PC-9 (cell line): ENCODE measurements around the gene PFDN6. TPM values are rescaled to one million over a fixed set of nuclear protein-coding genes. Genes with fewer than 3 reads are reported as not detected.

Experiments
- BruUV-seq: library from RNA; stranded (reverse); fragments of 400-500 nt; replicated peaks from 2 replicates; lab custom pipeline; 2021; lab: Mats Ljungman, UMichigan
- CTCF ChIA-PET: fragments of 300-600 bp; sonication (Branson Sonifier 250); formaldehyde crosslinking; loops from one replicate; lab custom pipeline; 2022; ENCODE audit warnings: antibody characterized with exemption; lab: Charles Lee
- POLR2A ChIA-PET: fragments of 300-600 bp; sonication (Branson Sonifier 250); formaldehyde crosslinking; loops from one replicate; lab custom pipeline; 2022; ENCODE audit warnings: antibody characterized with exemption; ENCODE audit not compliant: unreplicated experiment; lab: Charles Lee
- DNase-seq, 2 experiments: peaks; one replicate each; pipeline versions ENCODE4 v3.0.0 to v3.0.0-alpha.2; 2015 to 2022; ENCODE audit warnings: mixed read lengths in 1 of 2
- H2AFZ ChIP-seq: fragments of 200-600 bp; sonication (generic); 2 replicates; pipeline ENCODE4 v1.8.1; 2017; ENCODE audit warnings: antibody characterized with exemption
- H3F3A ChIP-seq: fragments of 200-600 bp; sonication (generic); 2 replicates; pipeline ENCODE4 v1.8.1; 2017; ENCODE audit warnings: antibody characterized with exemption, mild to moderate bottlenecking, low read depth; ENCODE audit not compliant: insufficient read depth
- H3K27ac ChIP-seq: fragments of 200-600 bp; sonication (generic); 2 replicates; pipeline ENCODE4 v1.6.1; 2016; ENCODE audit warnings: mixed run types
- H3K27me3 ChIP-seq: fragments of 200-600 bp; sonication (generic); 2 replicates; pipeline ENCODE4 v1.6.1; 2016; ENCODE audit warnings: low read depth, mixed run types; ENCODE audit not compliant: insufficient read depth
- H3K36me3 ChIP-seq: fragments of 200-600 bp; sonication (generic); 2 replicates; pipeline ENCODE4 v1.6.1; 2016; ENCODE audit warnings: low read depth, mixed run types
- H3K4me1 ChIP-seq: fragments of 200-600 bp; sonication (generic); replicated peaks from 2 replicates; pipeline ENCODE4 v1.6.1; 2016; ENCODE audit warnings: mixed run types; ENCODE audit not compliant: insufficient read depth
- H3K4me2 ChIP-seq: fragments of 200-600 bp; sonication (generic); 2 replicates; pipeline ENCODE4 v1.6.1; 2017; ENCODE audit warnings: mixed run types
- H3K4me3 ChIP-seq: fragments of 200-600 bp; sonication (generic); 2 replicates; pipeline ENCODE4 v1.6.1; 2016; ENCODE audit warnings: mixed run types
- H3K79me2 ChIP-seq: fragments of 200-600 bp; sonication (generic); 2 replicates; pipeline ENCODE4 v1.6.1; 2017; ENCODE audit warnings: low read depth, mixed run types
- H3K9me2 ChIP-seq: fragments of 200-600 bp; sonication (generic); 2 replicates; pipeline ENCODE4 v1.8.1; 2017; ENCODE audit warnings: mild to moderate bottlenecking; ENCODE audit not compliant: insufficient read depth
- H3K9me3 ChIP-seq: fragments of 200-600 bp; sonication (generic); 2 replicates; pipeline ENCODE4 v1.8.1; 2016; ENCODE audit warnings: low read depth; ENCODE audit not compliant: insufficient read depth
- H4K20me1 ChIP-seq: fragments of 200-600 bp; sonication (generic); 2 replicates; pipeline ENCODE4 v1.8.1; 2017; ENCODE audit not compliant: insufficient read depth
- EZH2 ChIP-seq: fragments of 200-600 bp; sonication (generic); IDR thresholded peaks from 2 replicates; pipeline ENCODE4 v1.8.0; 2017; ENCODE audit warnings: antibody characterized with exemption, low read depth
- intact Hi-C: fragments of 100-400 bp; cut with micrococcal nuclease; formaldehyde crosslinking; loops from one replicate; pipeline ENCODE4 v1.10.0; 2022; ENCODE audit not compliant: unreplicated experiment
- total RNA-seq: library from RNA; stranded (reverse); gene quantifications from 2 replicates; pipeline ENCODE4 v1.2.3, GENCODE V29; 2021
- TF ChIP-seq, protein P1 (sequence below): fragments of 200-600 bp; sonication (generic); conservative IDR thresholded peaks from 2 replicates; pipeline ENCODE4 v1.6.1; 2017; ENCODE audit warnings: mixed run types, antibody characterized with exemption, mild to moderate bottlenecking, moderate library complexity

Gene PFDN6
- total RNA-seq, 1 experiment from 2014 or later, result 57.2 TPM

DNA sequence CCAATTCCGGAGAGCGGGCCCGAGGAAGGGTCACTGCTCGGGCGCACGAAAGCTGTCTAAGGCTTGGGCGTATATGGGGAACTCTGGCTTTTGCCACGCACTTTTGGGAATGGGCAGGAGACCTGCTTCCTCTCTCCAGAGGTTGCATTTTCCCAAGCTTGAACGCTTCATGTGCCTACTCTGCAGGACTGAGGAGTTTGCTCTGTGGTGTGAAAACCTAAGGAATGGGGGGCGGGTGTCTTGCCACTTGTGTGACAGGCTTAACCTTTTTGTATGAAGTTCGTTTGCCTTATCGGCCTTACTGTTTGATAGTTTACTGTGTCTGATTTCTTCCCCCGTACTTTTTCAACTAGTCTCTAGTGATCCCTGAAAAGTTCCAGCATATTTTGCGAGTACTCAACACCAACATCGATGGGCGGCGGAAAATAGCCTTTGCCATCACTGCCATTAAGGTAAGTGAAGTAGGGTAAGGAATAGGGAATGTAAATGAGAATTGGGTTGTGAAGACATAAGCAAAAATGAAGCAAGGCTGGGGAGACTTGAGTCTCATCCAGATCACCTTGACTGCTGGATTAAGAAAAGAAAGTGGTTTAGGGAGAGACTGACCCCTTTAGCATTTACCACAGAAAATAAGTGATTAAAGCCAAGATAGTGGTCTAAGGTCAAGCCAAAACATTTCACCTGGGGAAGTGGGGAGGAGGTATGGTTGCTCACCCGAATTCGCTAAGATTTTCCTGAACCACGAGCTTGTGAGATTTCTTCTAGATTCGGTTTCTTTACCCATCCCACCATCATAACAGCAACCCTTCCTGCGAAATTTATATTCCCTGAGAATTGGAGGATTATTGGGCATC, 16.9 kb upstream of the PFDN6 start:
- peaks cover 39% of the 10 kb centered on the region for H3K4me1 ChIP-seq
- DNase-seq, result peak in 1 of 2 experiments; percentile 33
- H3K36me3 ChIP-seq, result peaks cover 44% of the 10 kb centered on the region
- TSS peak; percentile 62 for BruUV-seq
- no peaks in the 10 kb centered on the region for H3K27me3 ChIP-seq
- H3K79me2 ChIP-seq, result peaks cover 56% of the 10 kb centered on the region
- H3K4me3 ChIP-seq, result peak overlapping the region; percentile 70
- POLR2A ChIA-PET, result interaction anchor here (0.6 to 1.0 kb wide), 3 partner anchors 17 to 300 kb away, joined by 5 to 13 read pairs (median 6); partner anchors contain the start of genes PFDN6 and WDR46
- intact Hi-C loops, result loop anchor here (10.0 kb wide), 1 partner anchor 68 kb away; the partner anchor contains the start of genes HSD17B8, RING1, RXRB and SLC39A7
- CTCF ChIA-PET, result no interaction called here
- H3K9me2 ChIP-seq, result no peaks in the 10 kb centered on the region
- peak overlapping the region; percentile 79 for H3K27ac ChIP-seq
- H3K9me3 ChIP-seq, result no peaks in the 10 kb centered on the region
- H3F3A ChIP-seq, result peaks cover 53% of the 10 kb centered on the region
- H4K20me1 ChIP-seq, result peaks cover 36% of the 10 kb centered on the region
- H2AFZ ChIP-seq, result no peak overlapping the region
- no peak for TF ChIP-seq EZH2
- TF ChIP-seq, protein P1, sequence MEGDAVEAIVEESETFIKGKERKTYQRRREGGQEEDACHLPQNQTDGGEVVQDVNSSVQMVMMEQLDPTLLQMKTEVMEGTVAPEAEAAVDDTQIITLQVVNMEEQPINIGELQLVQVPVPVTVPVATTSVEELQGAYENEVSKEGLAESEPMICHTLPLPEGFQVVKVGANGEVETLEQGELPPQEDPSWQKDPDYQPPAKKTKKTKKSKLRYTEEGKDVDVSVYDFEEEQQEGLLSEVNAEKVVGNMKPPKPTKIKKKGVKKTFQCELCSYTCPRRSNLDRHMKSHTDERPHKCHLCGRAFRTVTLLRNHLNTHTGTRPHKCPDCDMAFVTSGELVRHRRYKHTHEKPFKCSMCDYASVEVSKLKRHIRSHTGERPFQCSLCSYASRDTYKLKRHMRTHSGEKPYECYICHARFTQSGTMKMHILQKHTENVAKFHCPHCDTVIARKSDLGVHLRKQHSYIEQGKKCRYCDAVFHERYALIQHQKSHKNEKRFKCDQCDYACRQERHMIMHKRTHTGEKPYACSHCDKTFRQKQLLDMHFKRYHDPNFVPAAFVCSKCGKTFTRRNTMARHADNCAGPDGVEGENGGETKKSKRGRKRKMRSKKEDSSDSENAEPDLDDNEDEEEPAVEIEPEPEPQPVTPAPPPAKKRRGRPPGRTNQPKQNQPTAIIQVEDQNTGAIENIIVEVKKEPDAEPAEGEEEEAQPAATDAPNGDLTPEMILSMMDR, result no peak
- H3K4me2 ChIP-seq, result peak overlapping the region; percentile 96

- Histone ChIP-seq H2AFZ (no peak overlapping the region), H3K4me3 (peak overlapping the region; percentile 70), H3K4me2 (peak overlapping the region; percentile 96), H3K27ac (peak overlapping the region; percentile 79), H3K9me2 (no peaks in the 10 kb centered on the region), H3K36me3 (peaks cover 44% of the 10 kb centered on the region), H3K79me2 (peaks cover 56% of the 10 kb centered on the region), H3K9me3 (no peaks in the 10 kb centered on the region), H3K4me1 (peaks cover 39% of the 10 kb centered on the region), H3K27me3 (no peaks in the 10 kb centered on the region), H4K20me1 (peaks cover 36% of the 10 kb centered on the region), H3F3A (peaks cover 61% of the 10 kb centered on the region)
- TF ChIP-seq EZH2, result no peak
- TF ChIP-seq, protein P1, result no peak
- no TSS peak for BruUV-seq
- peak in 1 of 2 experiments; percentile 10 for DNase-seq
- CTCF ChIA-PET, result no interaction called here
- POLR2A ChIA-PET, result interaction anchor here (0.7 kb wide), 1 partner anchor 16 kb away, joined by 3 read pairs; the partner anchor contains the start of gene PFDN6
- intact Hi-C loops, result loop anchor here (10.0 kb wide), 1 partner anchor 69 kb away; the partner anchor contains the start of genes HSD17B8, RING1, RXRB and SLC39A7
These were observed 16.1 kb upstream of the PFDN6 start for GRCh38 chr6:33273129-33273923.
